Sigmoid colon (tissue), 4 donors: Measurements from ENCODE around the gene MAP3K2.

ENCODE experiments used
- POLR2A ChIP-seq, 2 donors: fragments of 450-650 bp; IDR thresholded peaks; one replicate each; pipeline ENCODE4 v1.6.1; 2016; ENCODE audit warnings: antibody characterized with exemption in 2 of 2, mild to moderate bottlenecking in 2 of 2, moderate library complexity in 2 of 2
- POLR2AphosphoS5 ChIP-seq, 4 donors: sonication (generic); formaldehyde crosslinking; IDR thresholded peaks; one replicate each; pipeline ENCODE4 v1.6.1; 2017; ENCODE audit warnings: antibody characterized with exemption in 4 of 4
- TF ChIP-seq, protein P1 (sequence below), 4 experiments: fragments of 450-650 bp in 3 of 4; fragments of 200-600 bp in 1 of 4; IDR thresholded peaks; one replicate each; pipeline ENCODE4 v1.5.1; 2016 to 2019; ENCODE audit warnings: antibody characterized with exemption in 4 of 4, mild to moderate bottlenecking in 3 of 4, moderate library complexity in 2 of 4

- TF ChIP-seq POLR2A (IDR thresholded peaks at IDR 0.05) (no peak), POLR2AphosphoS5 (IDR thresholded peaks at IDR 0.05) (no peak)
- TF ChIP-seq, protein P1, sequence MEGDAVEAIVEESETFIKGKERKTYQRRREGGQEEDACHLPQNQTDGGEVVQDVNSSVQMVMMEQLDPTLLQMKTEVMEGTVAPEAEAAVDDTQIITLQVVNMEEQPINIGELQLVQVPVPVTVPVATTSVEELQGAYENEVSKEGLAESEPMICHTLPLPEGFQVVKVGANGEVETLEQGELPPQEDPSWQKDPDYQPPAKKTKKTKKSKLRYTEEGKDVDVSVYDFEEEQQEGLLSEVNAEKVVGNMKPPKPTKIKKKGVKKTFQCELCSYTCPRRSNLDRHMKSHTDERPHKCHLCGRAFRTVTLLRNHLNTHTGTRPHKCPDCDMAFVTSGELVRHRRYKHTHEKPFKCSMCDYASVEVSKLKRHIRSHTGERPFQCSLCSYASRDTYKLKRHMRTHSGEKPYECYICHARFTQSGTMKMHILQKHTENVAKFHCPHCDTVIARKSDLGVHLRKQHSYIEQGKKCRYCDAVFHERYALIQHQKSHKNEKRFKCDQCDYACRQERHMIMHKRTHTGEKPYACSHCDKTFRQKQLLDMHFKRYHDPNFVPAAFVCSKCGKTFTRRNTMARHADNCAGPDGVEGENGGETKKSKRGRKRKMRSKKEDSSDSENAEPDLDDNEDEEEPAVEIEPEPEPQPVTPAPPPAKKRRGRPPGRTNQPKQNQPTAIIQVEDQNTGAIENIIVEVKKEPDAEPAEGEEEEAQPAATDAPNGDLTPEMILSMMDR (IDR thresholded peaks at IDR 0.05): no peak
These were observed 27.5 kb downstream of the MAP3K2 start for GRCh38 chr2:127360242-127360641.
